Peyer's patch (tissue), 4 donors: Measurements from ENCODE around the gene ASCC1. TPM values are rescaled to one million over a fixed set of nuclear protein-coding genes. Genes with fewer than 3 reads are reported as not detected.

Source experiments
- DNase-seq, 3 donors: peaks; one replicate each; pipeline ENCODE4 v3.0.0-alpha.2; 2017 to 2019
- H3K27ac ChIP-seq, 4 donors: fragments of 200-600 bp; sonication (generic); one replicate each; pipeline ENCODE4 v1.5.1; 2016 to 2019
- H3K27me3 ChIP-seq, 2 donors: fragments of 200-600 bp; sonication (generic); one replicate each; pipeline ENCODE4 v1.5.1; 2019
- H3K36me3 ChIP-seq, 3 donors: fragments of 200-600 bp; sonication (generic); one replicate each; pipeline ENCODE4 v1.5.1; 2016 to 2019
- H3K4me1 ChIP-seq, 4 donors: fragments of 200-600 bp; sonication (generic); one replicate each; pipeline ENCODE4 v1.5.1; 2016 to 2019
- H3K4me3 ChIP-seq, 4 donors: fragments of 200-600 bp; sonication (generic); 1 replicate in 3 of 4; 2 replicates in 1 of 4; pipeline ENCODE4 v1.5.1; 2016 to 2019; ENCODE audit warnings: mild to moderate bottlenecking in 1 of 4
- H3K9me3 ChIP-seq, 4 donors: fragments of 200-600 bp; sonication (generic); one replicate each; pipeline ENCODE4 v1.5.1; 2016 to 2019; ENCODE audit warnings: mild to moderate bottlenecking in 1 of 4
- POLR2A ChIP-seq, 2 donors: fragments of 450-650 bp; IDR thresholded peaks; one replicate each; pipeline ENCODE4 v1.5.1; 2017; ENCODE audit warnings: antibody characterized with exemption in 2 of 2, mild to moderate bottlenecking in 2 of 2, moderate library complexity in 2 of 2
- total RNA-seq, 4 donors: library from RNA; depleted of rRNA; stranded (reverse); fragments of >200 nt; gene quantifications; one replicate each; pipeline ENCODE4 v1.1.0, GENCODE V29; 2016
- TF ChIP-seq, protein P1 (sequence below), 6 experiments: fragments of 450-650 bp in 4 of 6; fragments of 200-600 bp in 2 of 6; sonication (generic) in 1 of 6; IDR thresholded peaks; one replicate each; pipeline ENCODE4 v1.5.1; 2017 to 2019; ENCODE audit warnings: antibody characterized with exemption in 6 of 6, mild to moderate bottlenecking in 3 of 6, moderate library complexity in 1 of 6

The ASCC1 gene
- total RNA-seq, 4 donors from 2014 or later: 9.7 to 48.7 (median 21.5) TPM

DNA sequence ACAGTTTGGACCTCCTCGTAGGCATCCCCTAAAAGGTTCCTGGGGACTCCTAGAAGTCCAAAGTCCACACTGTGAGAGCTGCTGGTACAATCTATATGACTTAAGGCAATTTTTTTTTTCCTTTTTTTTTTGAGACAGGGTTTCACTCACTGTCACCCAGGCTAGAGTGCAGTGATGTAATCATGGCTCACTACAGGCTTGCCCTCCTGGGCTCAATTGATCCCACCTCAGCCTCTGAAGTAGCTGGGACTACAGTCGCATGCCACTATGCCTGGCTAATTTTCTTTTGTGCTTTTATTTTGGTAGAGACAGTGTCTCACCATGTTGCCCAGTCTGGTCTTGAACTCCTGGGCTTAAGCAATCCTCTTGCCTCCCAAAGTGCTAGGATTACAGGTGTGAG, 123.1 kb downstream of the ASCC1 start:
- H3K4me3 ChIP-seq: no peak overlapping the region
- no peak for DNase-seq
- TF ChIP-seq POLR2A (IDR thresholded peaks at IDR 0.05): no peak
- TF ChIP-seq, protein P1, sequence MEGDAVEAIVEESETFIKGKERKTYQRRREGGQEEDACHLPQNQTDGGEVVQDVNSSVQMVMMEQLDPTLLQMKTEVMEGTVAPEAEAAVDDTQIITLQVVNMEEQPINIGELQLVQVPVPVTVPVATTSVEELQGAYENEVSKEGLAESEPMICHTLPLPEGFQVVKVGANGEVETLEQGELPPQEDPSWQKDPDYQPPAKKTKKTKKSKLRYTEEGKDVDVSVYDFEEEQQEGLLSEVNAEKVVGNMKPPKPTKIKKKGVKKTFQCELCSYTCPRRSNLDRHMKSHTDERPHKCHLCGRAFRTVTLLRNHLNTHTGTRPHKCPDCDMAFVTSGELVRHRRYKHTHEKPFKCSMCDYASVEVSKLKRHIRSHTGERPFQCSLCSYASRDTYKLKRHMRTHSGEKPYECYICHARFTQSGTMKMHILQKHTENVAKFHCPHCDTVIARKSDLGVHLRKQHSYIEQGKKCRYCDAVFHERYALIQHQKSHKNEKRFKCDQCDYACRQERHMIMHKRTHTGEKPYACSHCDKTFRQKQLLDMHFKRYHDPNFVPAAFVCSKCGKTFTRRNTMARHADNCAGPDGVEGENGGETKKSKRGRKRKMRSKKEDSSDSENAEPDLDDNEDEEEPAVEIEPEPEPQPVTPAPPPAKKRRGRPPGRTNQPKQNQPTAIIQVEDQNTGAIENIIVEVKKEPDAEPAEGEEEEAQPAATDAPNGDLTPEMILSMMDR (IDR thresholded peaks at IDR 0.05): no peak

DNA sequence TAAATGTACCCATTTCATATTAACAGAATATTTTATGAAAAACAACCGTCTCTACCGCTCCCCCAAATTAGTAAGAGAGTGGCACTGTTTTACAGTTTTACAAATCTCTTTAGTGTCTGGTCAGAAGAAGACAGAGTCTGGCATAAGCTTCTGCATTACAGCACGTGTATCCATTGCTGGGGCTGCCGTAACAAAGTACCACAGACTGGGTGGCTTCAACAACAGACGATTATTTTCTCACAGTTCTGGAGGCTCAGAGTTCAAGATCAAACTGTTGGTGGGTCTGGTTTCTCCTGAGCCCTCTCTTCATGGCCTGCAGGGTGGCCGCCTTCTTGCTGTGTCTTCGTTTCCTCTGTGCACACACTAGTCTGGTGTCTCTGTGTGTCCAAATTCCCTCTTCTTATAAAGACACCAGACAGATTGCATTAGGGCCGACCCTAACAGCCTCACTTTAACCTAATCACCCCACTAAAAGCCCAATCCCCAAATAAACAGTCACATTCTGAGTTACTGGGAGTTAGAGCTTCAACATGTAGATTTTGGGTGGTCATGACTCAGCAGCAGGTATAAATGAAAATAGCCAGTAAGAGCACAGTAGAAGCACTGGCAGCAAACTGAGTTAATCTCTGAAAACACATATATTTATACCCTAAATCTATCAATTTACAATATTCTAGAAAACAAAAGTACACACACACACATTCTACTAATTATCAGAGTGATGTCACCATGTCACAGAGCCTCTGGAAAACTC, 123.7 kb downstream of the ASCC1 start:
- no peak for TF ChIP-seq POLR2A (IDR thresholded peaks at IDR 0.05)
- TF ChIP-seq, protein P1 (IDR thresholded peaks at IDR 0.05): no peak
- H3K27me3 ChIP-seq: peaks cover 0 to 12% of the 10 kb centered on the region in 2 donors
- peaks cover 4 to 27% (median 8%) of the 10 kb centered on the region in 4 donors for H3K4me1 ChIP-seq
- no peak overlapping the region for H3K4me3 ChIP-seq
- DNase-seq: no peak
- H3K9me3 ChIP-seq: no peaks in the 10 kb centered on the region
- H3K36me3 ChIP-seq: peaks cover 0 to 5% (median 0%) of the 10 kb centered on the region in 3 donors
- H3K27ac ChIP-seq: no peak overlapping the region

More for the DNA sequence above, 123.1 kb downstream of the ASCC1 start:
- Histone ChIP-seq H3K27me3 (peaks cover 0 to 6% of the 10 kb centered on the region in 2 donors), H3K9me3 (no peaks in the 10 kb centered on the region), H3K36me3 (peaks cover 0 to 5% (median 0%) of the 10 kb centered on the region in 3 donors), H3K27ac (no peak overlapping the region), H3K4me1 (peaks cover 3 to 20% (median 7%) of the 10 kb centered on the region in 4 donors)

DNA sequence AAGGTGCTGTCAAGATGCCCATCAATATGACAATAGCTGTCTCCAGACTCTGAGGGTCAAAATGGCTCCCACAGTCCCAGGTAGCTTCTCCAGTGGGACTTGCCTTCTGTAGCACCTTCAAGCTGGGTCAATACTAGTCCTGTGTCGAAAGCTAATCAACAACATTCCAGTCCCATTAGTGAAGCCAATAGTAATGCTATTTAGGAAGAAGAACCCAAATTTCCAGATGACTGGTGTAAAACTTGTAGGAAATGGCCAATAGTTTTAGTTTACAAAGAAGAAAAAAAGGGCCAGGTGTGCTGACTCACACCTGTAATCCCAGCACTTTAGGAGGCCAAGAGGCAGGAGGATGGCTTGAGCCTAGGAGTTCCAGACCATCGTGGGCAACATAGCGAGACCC, 125.8 kb downstream of the ASCC1 start:
- Histone ChIP-seq H3K4me1 (peaks cover 7 to 24% (median 14%) of the 10 kb centered on the region in 4 donors), H3K36me3 (no peaks in the 10 kb centered on the region), H3K9me3 (no peaks in the 10 kb centered on the region), H3K4me3 (no peak overlapping the region), H3K27ac (peak overlapping the region in 1 of 4 donors; percentile 98), H3K27me3 (peaks cover 0 to 22% of the 10 kb centered on the region in 2 donors)
- no peak for TF ChIP-seq POLR2A (IDR thresholded peaks at IDR 0.05)
- TF ChIP-seq, protein P1 (IDR thresholded peaks at IDR 0.05): no peak
- DNase-seq: no peak

DNA sequence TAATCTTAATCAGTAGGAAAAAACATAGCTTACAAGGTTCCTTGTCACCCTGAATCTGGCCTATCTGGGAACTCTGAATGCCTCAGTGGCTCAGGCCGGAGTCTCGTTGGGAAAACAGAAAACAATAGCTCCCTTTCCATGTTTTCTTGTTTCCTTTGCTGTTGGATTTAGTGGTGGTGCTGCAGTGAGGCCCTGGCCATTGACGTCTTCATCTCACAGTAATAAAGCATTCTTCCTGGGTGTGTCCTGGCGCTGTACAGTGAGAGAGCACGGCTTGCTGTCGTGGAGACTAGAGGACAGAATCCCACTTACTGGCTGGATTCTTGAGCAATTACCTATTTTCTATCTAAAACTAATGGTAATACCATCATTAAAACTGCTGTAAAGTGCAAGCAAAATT, 126.5 kb downstream of the ASCC1 start:
- peak overlapping the region in 2 of 4 donors; percentile 91 to 98 for H3K27ac ChIP-seq
- H3K4me1 ChIP-seq: peaks cover 7 to 24% (median 14%) of the 10 kb centered on the region in 4 donors
- no peak overlapping the region for H3K4me3 ChIP-seq
- peaks cover 0 to 22% of the 10 kb centered on the region in 2 donors for H3K27me3 ChIP-seq
- peak in 1 of 3 donors; percentile 72 for DNase-seq
- no peaks in the 10 kb centered on the region for H3K9me3 ChIP-seq
- TF ChIP-seq, protein P1 (IDR thresholded peaks at IDR 0.05): no peak
- TF ChIP-seq POLR2A (IDR thresholded peaks at IDR 0.05): no peak
- H3K36me3 ChIP-seq: no peaks in the 10 kb centered on the region

DNA sequence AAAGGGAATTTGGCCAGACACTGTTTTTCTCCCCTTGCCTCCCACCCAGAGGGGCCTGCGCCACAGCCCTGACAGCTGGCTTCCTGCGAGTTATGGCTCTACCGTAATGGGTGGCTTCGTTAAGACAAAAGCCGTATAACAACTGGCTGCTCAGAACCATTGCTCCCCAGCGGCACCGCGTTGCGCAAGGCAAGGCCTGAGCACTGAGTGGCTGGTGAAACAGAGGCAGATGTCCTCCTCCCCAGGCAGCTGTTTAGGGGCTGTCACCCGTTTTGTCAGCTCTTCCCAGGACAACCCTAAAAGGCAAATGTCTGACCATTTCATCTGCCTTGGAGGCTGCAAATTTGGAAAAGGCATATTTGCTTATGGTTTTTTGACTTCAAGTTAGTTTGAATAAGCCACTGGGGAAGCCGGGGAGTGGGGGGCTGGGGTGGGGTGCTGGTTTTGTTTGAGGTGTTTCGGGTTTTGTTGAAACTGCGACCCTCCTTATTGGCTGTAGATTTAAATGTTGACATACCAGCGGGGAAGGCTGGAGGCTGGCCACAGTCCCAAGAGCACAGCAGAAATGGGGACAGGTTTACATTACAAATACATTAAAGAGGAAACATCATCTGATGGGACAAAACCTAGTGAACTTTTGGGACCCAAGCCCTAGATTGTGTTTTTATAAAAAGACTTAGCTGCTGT, 127.0 kb downstream of the ASCC1 start:
- H3K27ac ChIP-seq: peak overlapping the region; percentile 70 to 98 (median 86)
- no peaks in the 10 kb centered on the region for H3K36me3 ChIP-seq
- no peaks in the 10 kb centered on the region for H3K9me3 ChIP-seq
- H3K4me1 ChIP-seq: peaks cover 7 to 24% (median 14%) of the 10 kb centered on the region in 4 donors
- peak overlapping the region in 3 of 4 donors; percentile 50 to 80 (median 58) for H3K4me3 ChIP-seq
- TF ChIP-seq, protein P1 (IDR thresholded peaks at IDR 0.05): no peak
- TF ChIP-seq POLR2A (IDR thresholded peaks at IDR 0.05): no peak
- DNase-seq: peak in 2 of 3 donors; percentile 46 to 73
- H3K27me3 ChIP-seq: peaks cover 0 to 22% of the 10 kb centered on the region in 2 donors
